ENCODE measurements around the gene CD300LF. TPM values are rescaled to one million over a fixed set of nuclear protein-coding genes. Genes with fewer than 3 reads are reported as not detected.
A peak's percentile ranks its signal among the peaks of the same experiment; 100 is the strongest.

Gene CD300LF
- not detected in 2 replicates for total RNA-seq
- long read RNA-seq: 0 reads

DNA sequence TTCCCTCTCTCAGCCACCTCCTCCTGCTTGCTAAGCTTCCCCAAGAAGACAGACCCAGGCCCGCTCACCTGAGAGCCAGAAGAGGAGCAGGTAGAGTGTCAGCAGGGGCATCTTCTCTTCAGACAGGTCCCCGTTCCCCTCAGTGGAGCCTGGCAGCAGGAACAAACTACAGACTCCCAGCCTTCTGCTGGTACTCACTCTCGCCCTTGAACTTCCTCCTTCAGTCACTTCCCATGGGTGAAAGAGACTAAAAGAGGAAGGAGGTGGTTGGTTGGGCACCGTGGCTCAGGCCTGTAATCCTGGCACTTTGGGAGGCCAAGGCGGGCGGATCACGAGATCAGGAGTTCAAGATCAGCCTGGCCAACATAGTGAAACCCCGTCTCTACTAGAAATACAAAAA lies at the start of gene CD300LF:
Gene CD300LF (minus strand): TSS at position 168 of the 400 bp plus-strand sequence. CDS start 57 bp downstream, at position 111.
- peaks cover 4% of the 10 kb centered on the region for H3K4me1 Mint-ChIP-seq (ENCODE audit: low read depth)
- DNase-seq (ENCODE audit: low spot score, unreplicated experiment): no peak
- H3K4me3 Mint-ChIP-seq (ENCODE audit: low read depth): no peak within 1 kb of the TSS
- H3K27me3 Mint-ChIP-seq: peaks cover 23% of the 10 kb centered on the region
- H3K27ac Mint-ChIP-seq: no peak within 1 kb of the TSS
- no peak for TF ChIP-seq CTCF (IDR thresholded peaks at IDR 0.05; ENCODE audit: unreplicated experiment)
- H3K36me3 Mint-ChIP-seq (ENCODE audit: insufficient read depth): no peaks in the 10 kb centered on the region
- no peaks in the 10 kb centered on the region for H3K9me3 Mint-ChIP-seq (ENCODE audit: low read depth)

- H3K27me3 Mint-ChIP-seq: no peaks in the 10 kb centered on the region
- H3K36me3 Mint-ChIP-seq (ENCODE audit: insufficient read depth): peaks cover 2% of the 10 kb centered on the region
- H3K4me1 Mint-ChIP-seq (ENCODE audit: low read depth): peaks cover 71% of the 10 kb centered on the region
- no peak for DNase-seq (ENCODE audit: low spot score, unreplicated experiment)
- H3K27ac Mint-ChIP-seq: no peak overlapping the region
- TF ChIP-seq CTCF (IDR thresholded peaks at IDR 0.05; ENCODE audit: unreplicated experiment): no peak
- no peaks in the 10 kb centered on the region for H3K9me3 Mint-ChIP-seq (ENCODE audit: low read depth)
- H3K4me3 Mint-ChIP-seq (ENCODE audit: low read depth): no peak overlapping the region
These were observed 49.2 kb upstream of the CD300LF start for GRCh38 chr17:74761931-74762330.

- Mint-ChIP-seq H3K27ac (peak overlapping the region; percentile 92), H3K4me3 (ENCODE audit: low read depth) (no peak overlapping the region), H3K36me3 (ENCODE audit: insufficient read depth) (peaks cover 2% of the 10 kb centered on the region), H3K27me3 (no peaks in the 10 kb centered on the region), H3K4me1 (ENCODE audit: low read depth) (peaks cover 70% of the 10 kb centered on the region), H3K9me3 (ENCODE audit: low read depth) (no peaks in the 10 kb centered on the region)
- no peak for TF ChIP-seq CTCF (IDR thresholded peaks at IDR 0.05; ENCODE audit: unreplicated experiment)
- DNase-seq (ENCODE audit: low spot score, unreplicated experiment): no peak
These were observed 48.7 kb upstream of the CD300LF start for GRCh38 chr17:74761419-74761818.

- Mint-ChIP-seq H3K4me3 (ENCODE audit: low read depth) (peak overlapping the region; percentile 37), H3K27ac (peak overlapping the region; percentile 95), H3K27me3 (no peaks in the 10 kb centered on the region), H3K9me3 (ENCODE audit: low read depth) (no peaks in the 10 kb centered on the region), H3K36me3 (ENCODE audit: insufficient read depth) (peaks cover 2% of the 10 kb centered on the region), H3K4me1 (ENCODE audit: low read depth) (peaks cover 70% of the 10 kb centered on the region)
- DNase-seq (ENCODE audit: low spot score, unreplicated experiment): no peak
- TF ChIP-seq CTCF (IDR thresholded peaks at IDR 0.05; ENCODE audit: unreplicated experiment): no peak
These were observed 47.8 kb upstream of the CD300LF start for GRCh38 chr17:74760404-74761105.

- no peaks in the 10 kb centered on the region for H3K27me3 Mint-ChIP-seq
- H3K36me3 Mint-ChIP-seq (ENCODE audit: insufficient read depth): peaks cover 2% of the 10 kb centered on the region
- DNase-seq (ENCODE audit: low spot score, unreplicated experiment): peak; percentile 49
- H3K4me1 Mint-ChIP-seq (ENCODE audit: low read depth): peaks cover 71% of the 10 kb centered on the region
- peak overlapping the region; percentile 95 for H3K27ac Mint-ChIP-seq
- H3K9me3 Mint-ChIP-seq (ENCODE audit: low read depth): no peaks in the 10 kb centered on the region
- no peak for TF ChIP-seq CTCF (IDR thresholded peaks at IDR 0.05; ENCODE audit: unreplicated experiment)
- peak overlapping the region; percentile 37 for H3K4me3 Mint-ChIP-seq (ENCODE audit: low read depth)
These were observed 47.2 kb upstream of the CD300LF start for GRCh38 chr17:74759941-74760340.
